OCI-LY7 (cell line): ENCODE data around the gene BTBD9. TPM values are rescaled to one million over a fixed set of nuclear protein-coding genes. Genes with fewer than 3 reads are reported as not detected.

Source experiments
- BruUV-seq: library from RNA; stranded (reverse); fragments of 400-500 nt; replicated peaks from 2 replicates; lab custom pipeline; 2021; lab: Mats Ljungman, UMichigan
- CTCF ChIA-PET: fragments of 300-600 bp; sonication (Branson Sonifier 250); formaldehyde crosslinking; loops from one replicate; lab custom pipeline; 2022; ENCODE audit warnings: antibody characterized with exemption; ENCODE audit not compliant: unreplicated experiment; lab: Charles Lee
- POLR2A ChIA-PET: fragments of 300-600 bp; sonication (Branson Sonifier 250); formaldehyde crosslinking; loops from one replicate; lab custom pipeline; 2022; ENCODE audit warnings: antibody characterized with exemption; lab: Charles Lee
- DNase-seq: peaks from one replicate; pipeline ENCODE4 v3.0.0-alpha.2; 2015; ENCODE audit warnings: low spot score
- H2AFZ ChIP-seq: fragments of 200-600 bp; sonication (generic), shearing (Covaris generic); 2 replicates; pipeline ENCODE4 v1.6.1; 2014; ENCODE audit warnings: mild to moderate bottlenecking, antibody characterized with exemption, low read length, moderate library complexity
- H3K27ac ChIP-seq: fragments of 200-600 bp; sonication (generic); 2 replicates; pipeline ENCODE4 v1.5.1; 2014; ENCODE audit warnings: mixed run types, low read depth, mild to moderate bottlenecking, moderate library complexity, low read length, inconsistent platforms; ENCODE audit not compliant: poor library complexity, severe bottlenecking
- H3K36me3 ChIP-seq: fragments of 200-600 bp; sonication (generic); 2 replicates; pipeline ENCODE4 v1.6.1; 2014; ENCODE audit warnings: mild to moderate bottlenecking, antibody characterized with exemption, low read length, moderate library complexity, mixed read lengths; ENCODE audit not compliant: insufficient read depth
- H3K4me1 ChIP-seq: fragments of 200-600 bp; sonication (generic); 2 replicates; pipeline ENCODE4 v1.5.1; 2014; ENCODE audit warnings: mild to moderate bottlenecking, low read length; ENCODE audit not compliant: insufficient read depth, poor library complexity, severe bottlenecking
- H3K4me2 ChIP-seq: fragments of 200-600 bp; sonication (generic); 2 replicates; pipeline ENCODE4 v1.6.1; 2014; ENCODE audit warnings: mild to moderate bottlenecking, low read length
- H3K4me3 ChIP-seq: fragments of 200-600 bp; sonication (generic); 2 replicates; pipeline ENCODE4 v1.5.1; 2014; ENCODE audit warnings: mild to moderate bottlenecking, low read depth, low read length; ENCODE audit not compliant: poor library complexity, severe bottlenecking
- H3K79me2 ChIP-seq: fragments of 200-600 bp; sonication (generic); 2 replicates; pipeline ENCODE4 v1.6.1; 2016; ENCODE audit warnings: low read depth, mild to moderate bottlenecking, low read length, moderate library complexity, mixed read lengths; ENCODE audit not compliant: insufficient read depth
- H3K9me2 ChIP-seq: fragments of 200-600 bp; sonication (generic); 2 replicates; pipeline ENCODE4 v1.6.1; 2016; ENCODE audit warnings: mild to moderate bottlenecking, low read length, mixed read lengths; ENCODE audit not compliant: insufficient read depth
- H3K9me3 ChIP-seq: fragments of 200-600 bp; sonication (generic); 2 replicates; pipeline ENCODE4 v1.6.1; 2014; ENCODE audit warnings: mild to moderate bottlenecking, mixed run types, low read length, mixed read lengths
- H4K20me1 ChIP-seq: fragments of 200-600 bp; sonication (generic); 2 replicates; pipeline ENCODE4 v1.6.1; 2014; ENCODE audit warnings: mild to moderate bottlenecking, antibody characterized with exemption, low read length, moderate library complexity, mixed read lengths; ENCODE audit not compliant: insufficient read depth
- EZH2phosphoT487 ChIP-seq: fragments of 200-600 bp; sonication (generic); IDR thresholded peaks from 2 replicates; pipeline ENCODE4 v1.6.1; 2018; ENCODE audit warnings: low read depth, borderline replicate concordance, mild to moderate bottlenecking, mixed run types, antibody characterized with exemption, low read length, moderate library complexity, mixed read lengths
- intact Hi-C: fragments of 100-400 bp; cut with micrococcal nuclease; formaldehyde crosslinking; loops from one replicate; pipeline ENCODE4 v1.10.0; 2022; ENCODE audit not compliant: unreplicated experiment
- total RNA-seq, 2 experiments: library from RNA; depleted of rRNA in 1 of 2; stranded (reverse); fragments of >200 nt in 1 of 2; shearing (Covaris generic) in 1 of 2; gene quantifications; 2 replicates each; pipeline ENCODE4 v1.2.3, GENCODE V29; 2014 to 2022
- TF ChIP-seq, protein P1 (sequence below): fragments of 200-600 bp; sonication (generic); conservative IDR thresholded peaks from 2 replicates; pipeline ENCODE4 v1.5.1; 2014; ENCODE audit warnings: mild to moderate bottlenecking, antibody characterized with exemption, low read length, moderate library complexity, mixed read lengths

The BTBD9 gene
- total RNA-seq, 2 experiments from 2014 or later: 5.9 to 7.3 TPM

DNA sequence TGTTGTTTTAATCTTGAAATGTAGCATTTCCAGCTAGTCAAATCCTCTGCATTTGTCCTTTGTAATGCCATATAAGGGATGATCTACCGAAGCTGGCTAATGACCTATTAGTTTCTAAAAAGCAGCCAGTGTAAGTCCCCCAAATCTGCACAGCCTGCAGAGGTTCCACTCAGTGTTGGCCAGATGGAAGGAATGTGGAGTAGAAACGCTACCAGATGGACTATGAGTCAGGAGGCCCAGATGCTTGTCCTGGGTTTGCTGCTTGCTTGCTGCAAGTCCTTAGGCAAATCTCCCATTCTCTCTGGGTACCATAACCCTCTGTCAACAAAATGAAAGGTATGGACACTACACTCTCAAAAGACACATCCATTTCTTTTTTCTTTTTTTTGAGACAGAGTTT is 149.8 kb downstream of the BTBD9 start:
- no peaks in the 10 kb centered on the region for H3K9me3 ChIP-seq
- no peaks in the 10 kb centered on the region for H4K20me1 ChIP-seq
- CTCF ChIA-PET: interaction anchor here (0.6 kb wide), 1 partner anchor 370 kb away, joined by 3 read pairs; no protein-coding TSS in a partner anchor
- H3K27ac ChIP-seq: no peak overlapping the region
- no peak overlapping the region for H3K4me3 ChIP-seq
- TF ChIP-seq, protein P1, sequence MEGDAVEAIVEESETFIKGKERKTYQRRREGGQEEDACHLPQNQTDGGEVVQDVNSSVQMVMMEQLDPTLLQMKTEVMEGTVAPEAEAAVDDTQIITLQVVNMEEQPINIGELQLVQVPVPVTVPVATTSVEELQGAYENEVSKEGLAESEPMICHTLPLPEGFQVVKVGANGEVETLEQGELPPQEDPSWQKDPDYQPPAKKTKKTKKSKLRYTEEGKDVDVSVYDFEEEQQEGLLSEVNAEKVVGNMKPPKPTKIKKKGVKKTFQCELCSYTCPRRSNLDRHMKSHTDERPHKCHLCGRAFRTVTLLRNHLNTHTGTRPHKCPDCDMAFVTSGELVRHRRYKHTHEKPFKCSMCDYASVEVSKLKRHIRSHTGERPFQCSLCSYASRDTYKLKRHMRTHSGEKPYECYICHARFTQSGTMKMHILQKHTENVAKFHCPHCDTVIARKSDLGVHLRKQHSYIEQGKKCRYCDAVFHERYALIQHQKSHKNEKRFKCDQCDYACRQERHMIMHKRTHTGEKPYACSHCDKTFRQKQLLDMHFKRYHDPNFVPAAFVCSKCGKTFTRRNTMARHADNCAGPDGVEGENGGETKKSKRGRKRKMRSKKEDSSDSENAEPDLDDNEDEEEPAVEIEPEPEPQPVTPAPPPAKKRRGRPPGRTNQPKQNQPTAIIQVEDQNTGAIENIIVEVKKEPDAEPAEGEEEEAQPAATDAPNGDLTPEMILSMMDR: no peak
- no peak for TF ChIP-seq EZH2phosphoT487
- DNase-seq: no peak
- H3K79me2 ChIP-seq: no peaks in the 10 kb centered on the region
- H3K4me1 ChIP-seq: no peaks in the 10 kb centered on the region
- H2AFZ ChIP-seq: no peak overlapping the region
- H3K9me2 ChIP-seq: no peaks in the 10 kb centered on the region
- intact Hi-C loops: loop anchor here (2.0 to 10.0 kb wide), 3 partner anchors 183 to 473 kb away; no protein-coding TSS in a partner anchor
- no peak overlapping the region for H3K4me2 ChIP-seq
- no TSS peak for BruUV-seq
- POLR2A ChIA-PET: no interaction called here
- H3K36me3 ChIP-seq: no peaks in the 10 kb centered on the region

DNA sequence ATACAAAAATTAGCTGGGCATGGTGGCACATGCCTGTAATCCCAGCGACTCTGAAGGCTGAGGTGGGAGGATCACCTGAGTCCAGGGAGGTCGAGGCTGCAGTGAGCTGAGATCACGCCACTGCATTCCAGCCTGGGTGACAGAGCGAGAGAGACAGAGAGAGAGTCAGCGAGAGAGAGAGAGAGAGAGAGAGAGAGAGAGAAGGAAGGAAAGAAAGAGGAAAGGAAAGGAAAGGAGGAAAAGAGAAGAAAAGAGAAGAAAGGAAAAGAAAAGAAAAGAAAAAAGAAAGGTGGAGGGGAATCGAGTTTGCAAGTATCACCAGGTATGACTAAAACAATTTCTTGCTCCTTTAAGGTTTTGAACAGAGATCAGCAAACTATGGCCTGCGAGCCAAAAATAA is 152.3 kb downstream of the BTBD9 start:
- no peaks in the 10 kb centered on the region for H3K79me2 ChIP-seq
- no peak overlapping the region for H3K4me2 ChIP-seq
- no peaks in the 10 kb centered on the region for H3K4me1 ChIP-seq
- H3K27ac ChIP-seq: no peak overlapping the region
- H4K20me1 ChIP-seq: no peaks in the 10 kb centered on the region
- BruUV-seq: no TSS peak
- no peaks in the 10 kb centered on the region for H3K9me3 ChIP-seq
- no peak for DNase-seq
- ChIA-PET POLR2A (interaction anchor here (0.6 to 1.2 kb wide), 2 partner anchors 8 to 376 kb away, joined by 3 to 4 read pairs; no protein-coding TSS in a partner anchor), CTCF (no interaction called here)
- H3K36me3 ChIP-seq: no peaks in the 10 kb centered on the region
- no peaks in the 10 kb centered on the region for H3K9me2 ChIP-seq
- TF ChIP-seq EZH2phosphoT487: no peak
- TF ChIP-seq, protein P1: no peak
- H2AFZ ChIP-seq: no peak overlapping the region
- H3K4me3 ChIP-seq: no peak overlapping the region
- intact Hi-C loops: no loop called here

DNA sequence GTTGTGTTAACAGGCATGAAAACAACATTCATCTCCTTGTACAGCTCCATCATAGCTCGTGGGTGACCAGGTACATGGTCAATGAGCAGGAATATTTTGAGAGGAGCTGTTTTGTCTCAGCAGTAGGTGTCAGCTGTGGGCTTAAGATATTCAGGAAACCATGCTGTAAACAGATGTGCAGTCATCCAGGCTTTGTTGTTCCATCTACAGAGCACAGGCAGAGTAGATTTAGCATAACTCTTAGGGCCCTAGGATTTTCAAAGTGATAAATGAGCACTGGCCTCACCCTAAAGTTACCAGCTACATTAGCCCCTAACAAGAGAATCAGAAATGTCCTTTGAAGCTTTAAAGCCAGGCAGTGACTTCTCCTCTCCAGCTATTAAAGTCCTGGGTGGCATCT is 154.2 kb downstream of the BTBD9 start:
- H3K9me2 ChIP-seq: no peaks in the 10 kb centered on the region
- no peak overlapping the region for H3K4me2 ChIP-seq
- no peak for TF ChIP-seq EZH2phosphoT487
- TF ChIP-seq, protein P1: no peak
- no peak overlapping the region for H2AFZ ChIP-seq
- H3K27ac ChIP-seq: no peak overlapping the region
- no peaks in the 10 kb centered on the region for H3K36me3 ChIP-seq
- ChIA-PET CTCF (no interaction called here), POLR2A (interaction anchor here (0.5 to 1.9 kb wide), 5 partner anchors 9 to 459 kb away, joined by 3 to 5 read pairs (median 4); no protein-coding TSS in a partner anchor)
- DNase-seq: no peak
- no peaks in the 10 kb centered on the region for H3K4me1 ChIP-seq
- H3K79me2 ChIP-seq: no peaks in the 10 kb centered on the region
- intact Hi-C loops: no loop called here
- no peak overlapping the region for H3K4me3 ChIP-seq
- H3K9me3 ChIP-seq: no peaks in the 10 kb centered on the region
- no peaks in the 10 kb centered on the region for H4K20me1 ChIP-seq
- BruUV-seq: no TSS peak
